Measurements from ENCODE around the gene AMFR. TPM values are rescaled to one million over a fixed set of nuclear protein-coding genes. Genes with fewer than 3 reads are reported as not detected.

Gene AMFR
- total RNA-seq, 1 donor from 2014 or later = 90.7 TPM

- Mint-ChIP-seq H3K4me1 (ENCODE audit: unreplicated experiment) (peaks cover 3% of the 10 kb centered on the region), H3K27ac (ENCODE audit: unreplicated experiment) (no peak overlapping the region), H3K9me3 (ENCODE audit: unreplicated experiment) (no peaks in the 10 kb centered on the region), H3K27me3 (ENCODE audit: unreplicated experiment) (peaks cover 1% of the 10 kb centered on the region), H3K4me3 (ENCODE audit: unreplicated experiment) (no peak overlapping the region), H3K36me3 (ENCODE audit: low read depth, unreplicated experiment) (peaks cover 15% of the 10 kb centered on the region)
- DNase-seq (ENCODE audit: low spot score) = no peak
- TF ChIP-seq CTCF (IDR thresholded peaks at IDR 0.05; ENCODE audit: unreplicated experiment) = no peak
Measured at GRCh38 chr16:56373003-56373402, 52.3 kb downstream of the AMFR start.

- H3K9me3 Mint-ChIP-seq (ENCODE audit: unreplicated experiment) = no peaks in the 10 kb centered on the region
- no peak overlapping the region for H3K27ac Mint-ChIP-seq (ENCODE audit: unreplicated experiment)
- peaks cover 22% of the 10 kb centered on the region for H3K36me3 Mint-ChIP-seq (ENCODE audit: low read depth, unreplicated experiment)
- no peak for TF ChIP-seq CTCF (IDR thresholded peaks at IDR 0.05; ENCODE audit: unreplicated experiment)
- DNase-seq (ENCODE audit: low spot score) = no peak
- peaks cover 1% of the 10 kb centered on the region for H3K27me3 Mint-ChIP-seq (ENCODE audit: unreplicated experiment)
- H3K4me1 Mint-ChIP-seq (ENCODE audit: unreplicated experiment) = peaks cover 3% of the 10 kb centered on the region
- peak overlapping the region; percentile 2 for H3K4me3 Mint-ChIP-seq (ENCODE audit: unreplicated experiment)
Measured at GRCh38 chr16:56372013-56372634, 53.2 kb downstream of the AMFR start.

GRCh38 chr16:56371660-56371937 lies 53.7 kb downstream of the AMFR start:
- Mint-ChIP-seq H3K36me3 (ENCODE audit: low read depth, unreplicated experiment) (peaks cover 24% of the 10 kb centered on the region), H3K4me3 (ENCODE audit: unreplicated experiment) (no peak overlapping the region), H3K27me3 (ENCODE audit: unreplicated experiment) (peaks cover 1% of the 10 kb centered on the region), H3K9me3 (ENCODE audit: unreplicated experiment) (no peaks in the 10 kb centered on the region), H3K27ac (ENCODE audit: unreplicated experiment) (no peak overlapping the region), H3K4me1 (ENCODE audit: unreplicated experiment) (peaks cover 3% of the 10 kb centered on the region)
- no peak for TF ChIP-seq CTCF (IDR thresholded peaks at IDR 0.05; ENCODE audit: unreplicated experiment)
- no peak for DNase-seq (ENCODE audit: low spot score)

GRCh38 chr16:56370875-56371659 lies 54.3 kb downstream of the AMFR start:
- Mint-ChIP-seq H3K4me3 (ENCODE audit: unreplicated experiment) (no peak overlapping the region), H3K36me3 (ENCODE audit: low read depth, unreplicated experiment) (peaks cover 28% of the 10 kb centered on the region), H3K27me3 (ENCODE audit: unreplicated experiment) (peaks cover 1% of the 10 kb centered on the region), H3K4me1 (ENCODE audit: unreplicated experiment) (peaks cover 3% of the 10 kb centered on the region), H3K27ac (ENCODE audit: unreplicated experiment) (no peak overlapping the region), H3K9me3 (ENCODE audit: unreplicated experiment) (no peaks in the 10 kb centered on the region)
- DNase-seq (ENCODE audit: low spot score) = no peak
- TF ChIP-seq CTCF (IDR thresholded peaks at IDR 0.05; ENCODE audit: unreplicated experiment) = no peak

GRCh38 chr16:56370185-56370874 lies 55.0 kb downstream of the AMFR start:
- H3K4me3 Mint-ChIP-seq (ENCODE audit: unreplicated experiment) = no peak overlapping the region
- H3K4me1 Mint-ChIP-seq (ENCODE audit: unreplicated experiment) = peaks cover 3% of the 10 kb centered on the region
- H3K9me3 Mint-ChIP-seq (ENCODE audit: unreplicated experiment) = no peaks in the 10 kb centered on the region
- H3K27me3 Mint-ChIP-seq (ENCODE audit: unreplicated experiment) = peaks cover 3% of the 10 kb centered on the region
- H3K27ac Mint-ChIP-seq (ENCODE audit: unreplicated experiment) = peak overlapping the region; percentile 5
- no peak for DNase-seq (ENCODE audit: low spot score)
- no peak for TF ChIP-seq CTCF (IDR thresholded peaks at IDR 0.05; ENCODE audit: unreplicated experiment)
- peaks cover 28% of the 10 kb centered on the region for H3K36me3 Mint-ChIP-seq (ENCODE audit: low read depth, unreplicated experiment)

Data from endothelial cell (in vitro differentiated cells).